Astrocyte of the spinal cord (primary cell): ENCODE measurements around the gene SHE.

Source experiments
- DNase-seq: peaks from one replicate; pipeline ENCODE4 v3.0.0; 2011; ENCODE audit warnings: low read depth, low spot score
- H3K4me3 ChIP-seq: 2 replicates; pipeline ENCODE4 v1.5.1; 2011; ENCODE audit warnings: low read depth, mild to moderate bottlenecking, low read length, moderate library complexity
- in situ Hi-C: cut with HindIII; loops from 2 replicates; pipeline ENCODE4 v1.10.0; 2017; ENCODE audit warnings: low sequenced_read_pairs
- TF ChIP-seq, protein P1 (sequence below): IDR thresholded peaks from 2 replicates; pipeline ENCODE4 v1.5.1; 2012; ENCODE audit warnings: low read depth, mild to moderate bottlenecking, low read length, inconsistent platforms

SHE gene

DNA sequence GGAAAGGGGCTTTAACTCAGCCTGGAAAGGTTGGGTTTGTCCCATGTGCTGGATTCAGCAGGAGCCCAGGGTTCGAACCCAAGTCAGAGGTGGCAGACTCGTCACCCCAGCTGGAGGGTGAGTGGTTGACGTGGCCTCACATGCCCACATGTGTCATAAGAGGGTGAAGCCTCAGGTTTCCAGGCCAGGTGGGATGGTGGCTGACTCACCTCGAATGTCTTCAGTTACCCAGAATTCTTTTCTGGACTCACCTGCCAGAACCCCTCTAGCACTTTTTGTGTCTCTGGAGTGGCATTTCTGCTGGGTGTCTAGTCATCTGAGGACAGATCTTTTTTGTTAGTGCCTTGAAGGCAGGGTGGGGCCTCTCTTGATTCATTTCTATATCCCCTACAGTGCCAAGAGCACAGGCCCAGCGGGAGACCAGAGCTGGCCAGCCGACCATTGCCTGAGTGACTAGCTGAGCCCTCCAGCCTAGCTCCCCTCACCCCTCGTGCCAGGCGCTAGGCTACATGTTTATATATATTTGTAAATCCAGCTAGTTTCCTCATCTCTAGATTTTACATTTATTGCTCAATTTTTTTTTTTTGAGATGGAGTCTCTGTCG lies 68.9 kb downstream of the SHE start:
- TF ChIP-seq, protein P1, sequence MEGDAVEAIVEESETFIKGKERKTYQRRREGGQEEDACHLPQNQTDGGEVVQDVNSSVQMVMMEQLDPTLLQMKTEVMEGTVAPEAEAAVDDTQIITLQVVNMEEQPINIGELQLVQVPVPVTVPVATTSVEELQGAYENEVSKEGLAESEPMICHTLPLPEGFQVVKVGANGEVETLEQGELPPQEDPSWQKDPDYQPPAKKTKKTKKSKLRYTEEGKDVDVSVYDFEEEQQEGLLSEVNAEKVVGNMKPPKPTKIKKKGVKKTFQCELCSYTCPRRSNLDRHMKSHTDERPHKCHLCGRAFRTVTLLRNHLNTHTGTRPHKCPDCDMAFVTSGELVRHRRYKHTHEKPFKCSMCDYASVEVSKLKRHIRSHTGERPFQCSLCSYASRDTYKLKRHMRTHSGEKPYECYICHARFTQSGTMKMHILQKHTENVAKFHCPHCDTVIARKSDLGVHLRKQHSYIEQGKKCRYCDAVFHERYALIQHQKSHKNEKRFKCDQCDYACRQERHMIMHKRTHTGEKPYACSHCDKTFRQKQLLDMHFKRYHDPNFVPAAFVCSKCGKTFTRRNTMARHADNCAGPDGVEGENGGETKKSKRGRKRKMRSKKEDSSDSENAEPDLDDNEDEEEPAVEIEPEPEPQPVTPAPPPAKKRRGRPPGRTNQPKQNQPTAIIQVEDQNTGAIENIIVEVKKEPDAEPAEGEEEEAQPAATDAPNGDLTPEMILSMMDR, result no peak
- in situ Hi-C loops, result no loop called here
- H3K4me3 ChIP-seq, result no peak overlapping the region
- DNase-seq, result no peak

DNA sequence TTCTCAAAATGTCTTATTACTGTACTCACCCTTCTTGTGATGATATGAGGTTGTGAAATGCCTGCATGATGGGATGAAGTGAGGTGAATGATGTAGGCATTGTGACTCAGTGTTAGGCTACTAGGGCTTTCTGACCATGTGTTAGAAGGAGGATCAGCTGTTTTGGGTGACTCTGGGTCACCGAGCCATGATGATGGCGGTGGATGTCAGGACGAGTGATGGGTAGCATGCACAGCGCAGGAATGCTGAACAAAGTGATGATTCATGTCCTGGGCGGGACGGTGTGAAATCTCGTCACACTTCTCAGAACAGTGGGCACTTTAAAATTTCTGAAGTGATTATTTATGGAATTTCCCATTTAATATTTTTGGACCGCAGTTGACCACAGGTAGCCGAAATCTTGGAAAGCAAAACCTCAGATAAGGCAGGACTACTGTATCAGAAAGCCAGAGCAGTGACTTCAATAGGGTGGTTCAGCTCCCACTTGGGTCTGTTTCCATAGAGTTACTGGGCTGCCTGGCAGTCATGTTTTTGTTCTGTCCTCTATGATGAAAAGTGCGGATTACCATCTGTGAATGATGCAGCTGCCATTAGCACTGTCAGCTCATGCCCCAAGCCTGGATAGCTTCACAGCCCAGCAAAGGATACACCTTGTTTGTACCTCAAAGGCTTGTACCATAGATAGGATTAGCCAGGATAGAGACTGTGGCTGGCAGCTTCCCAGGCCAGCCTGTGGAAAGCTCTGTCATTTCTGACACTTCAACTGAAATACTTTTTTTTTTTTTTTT lies 70.4 kb downstream of the SHE start:
- TF ChIP-seq, protein P1, result no peak
- H3K4me3 ChIP-seq, result no peak overlapping the region
- in situ Hi-C loops, result no loop called here
- DNase-seq, result peak; percentile 92

DNA sequence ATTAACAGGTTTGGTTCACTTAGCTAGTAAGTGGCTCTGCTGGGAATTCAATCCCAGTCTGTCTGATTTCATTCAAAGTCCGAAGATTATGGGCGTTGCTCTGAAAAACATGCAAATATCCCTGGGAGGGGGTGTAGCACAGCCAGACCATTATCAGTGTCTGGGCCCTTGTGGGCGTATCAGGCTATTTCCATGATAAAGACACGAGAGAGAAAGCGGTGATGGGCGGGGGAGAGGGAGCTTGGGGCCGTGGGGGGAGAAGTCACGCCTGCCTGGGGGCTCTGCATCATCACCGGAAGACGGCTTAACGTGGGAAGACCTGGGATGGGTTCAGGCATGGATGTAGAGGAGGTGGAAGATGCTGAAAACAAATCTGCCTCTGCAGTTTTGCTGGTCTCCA lies 71.3 kb downstream of the SHE start:
- TF ChIP-seq, protein P1, result no peak
- H3K4me3 ChIP-seq, result no peak overlapping the region
- DNase-seq, result no peak
- in situ Hi-C loops, result no loop called here

DNA sequence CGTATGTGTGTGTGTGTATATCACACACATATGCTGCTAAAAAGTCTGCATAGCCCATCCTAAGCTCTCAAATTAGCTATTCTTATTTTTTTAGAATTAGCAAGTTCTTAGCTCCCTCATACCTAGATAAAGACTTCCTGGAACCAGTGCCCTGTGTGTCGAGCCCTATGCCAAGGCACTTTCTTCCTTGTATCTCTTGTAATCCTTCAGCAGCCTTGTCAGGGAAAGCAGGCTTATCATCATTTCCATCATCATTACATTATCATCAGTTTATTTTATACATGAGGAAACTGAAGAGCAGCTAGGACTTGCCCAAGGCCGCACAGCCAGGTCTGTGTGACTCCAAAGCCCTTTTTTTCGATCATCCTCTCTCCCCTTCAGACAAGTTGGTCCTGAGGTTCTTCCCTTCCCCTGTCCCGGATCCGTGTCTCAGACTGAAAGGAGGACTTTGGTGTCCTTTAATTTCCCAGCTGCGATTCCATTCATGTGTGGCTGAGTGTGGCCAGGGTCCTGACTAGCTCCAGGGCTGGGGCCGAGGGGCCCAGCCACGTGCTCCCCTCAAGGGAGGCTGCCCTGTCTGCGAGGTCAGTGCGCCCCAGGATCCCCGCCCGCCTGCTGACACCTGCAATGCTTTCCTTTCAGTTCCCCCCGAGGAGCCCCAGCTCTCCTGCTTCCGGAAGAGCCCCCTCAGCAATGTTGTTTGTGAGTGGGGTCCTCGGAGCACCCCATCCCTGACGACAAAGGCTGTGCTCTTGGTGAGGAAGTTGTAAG lies 72.2 kb downstream of the SHE start:
- H3K4me3 ChIP-seq, result no peak overlapping the region
- TF ChIP-seq, protein P1, result no peak
- no peak for DNase-seq
- in situ Hi-C loops, result no loop called here
